GM12891 (cell line): ENCODE data around the gene KCNMB1.

Source experiments
- POLR2A ChIP-seq: IDR thresholded peaks from 2 replicates; pipeline ENCODE4 v1.6.1; 2011; ENCODE audit warnings: low read depth, low read length, control low read depth
- POLR2AphosphoS5 ChIP-seq: IDR thresholded peaks from 2 replicates; pipeline ENCODE4 v1.6.1; 2011; ENCODE audit warnings: low read depth, low read length, control low read depth
- SPI1 ChIP-seq: IDR thresholded peaks from 2 replicates; pipeline ENCODE4 v1.6.1; 2011; ENCODE audit warnings: low read depth, low read length, control low read depth
- TAF1 ChIP-seq: IDR thresholded peaks from 2 replicates; pipeline ENCODE4 v1.6.1; 2011; ENCODE audit warnings: low read depth, low read length, control low read depth

DNA sequence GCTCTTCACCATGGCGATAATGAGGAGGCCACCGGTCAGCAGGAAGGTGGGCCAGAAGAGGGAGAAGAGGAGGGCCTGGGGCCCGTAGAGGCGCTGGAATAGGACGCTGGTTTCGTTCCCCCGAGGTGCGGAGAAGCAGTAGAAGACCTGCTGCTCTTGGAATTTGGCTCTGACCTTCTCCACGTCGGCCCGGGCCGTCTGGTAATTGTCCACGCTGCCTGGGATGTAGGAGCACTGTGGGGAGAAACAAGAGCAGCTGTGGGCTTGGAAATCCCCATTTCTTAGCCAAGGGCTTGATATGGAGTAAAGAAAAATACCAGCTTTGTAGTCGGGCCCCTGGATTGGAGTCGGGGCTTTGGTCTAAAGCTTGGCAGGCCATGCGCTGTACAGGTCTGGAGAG lies 10.4 kb downstream of the KCNMB1 start:
- TF ChIP-seq POLR2AphosphoS5, result no peak
- no peak for TF ChIP-seq POLR2A
- TF ChIP-seq TAF1, result no peak
- no peak for TF ChIP-seq SPI1
